Dermis microvascular lymphatic vessel endothelial cell (primary cell): Measurements from ENCODE around the gene VCAM1. TPM values are rescaled to one million over a fixed set of nuclear protein-coding genes. Genes with fewer than 3 reads are reported as not detected.
"Not testable (repeated sequence)": the region's sequence is repeated elsewhere in the genome, so short reads cannot be mapped to it uniquely, and the experiment has no call there.

Source experiments
- DNase-seq, 2 donors: peaks; one replicate each; pipeline versions ENCODE4 v3.0.0 to v3.0.0-alpha.2; 2010; ENCODE audit warnings: low read depth in 2 of 2
- total RNA-seq: library from RNA; depleted of rRNA; stranded (reverse); fragments of >200 nt; gene quantifications from 2 replicates; pipeline ENCODE4 v1.2.1, GENCODE V29; 2014

Gene VCAM1, protein sequence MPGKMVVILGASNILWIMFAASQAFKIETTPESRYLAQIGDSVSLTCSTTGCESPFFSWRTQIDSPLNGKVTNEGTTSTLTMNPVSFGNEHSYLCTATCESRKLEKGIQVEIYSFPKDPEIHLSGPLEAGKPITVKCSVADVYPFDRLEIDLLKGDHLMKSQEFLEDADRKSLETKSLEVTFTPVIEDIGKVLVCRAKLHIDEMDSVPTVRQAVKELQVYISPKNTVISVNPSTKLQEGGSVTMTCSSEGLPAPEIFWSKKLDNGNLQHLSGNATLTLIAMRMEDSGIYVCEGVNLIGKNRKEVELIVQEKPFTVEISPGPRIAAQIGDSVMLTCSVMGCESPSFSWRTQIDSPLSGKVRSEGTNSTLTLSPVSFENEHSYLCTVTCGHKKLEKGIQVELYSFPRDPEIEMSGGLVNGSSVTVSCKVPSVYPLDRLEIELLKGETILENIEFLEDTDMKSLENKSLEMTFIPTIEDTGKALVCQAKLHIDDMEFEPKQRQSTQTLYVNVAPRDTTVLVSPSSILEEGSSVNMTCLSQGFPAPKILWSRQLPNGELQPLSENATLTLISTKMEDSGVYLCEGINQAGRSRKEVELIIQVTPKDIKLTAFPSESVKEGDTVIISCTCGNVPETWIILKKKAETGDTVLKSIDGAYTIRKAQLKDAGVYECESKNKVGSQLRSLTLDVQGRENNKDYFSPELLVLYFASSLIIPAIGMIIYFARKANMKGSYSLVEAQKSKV
- 0.90 and 2.9 TPM in 2 replicates for total RNA-seq

DNA sequence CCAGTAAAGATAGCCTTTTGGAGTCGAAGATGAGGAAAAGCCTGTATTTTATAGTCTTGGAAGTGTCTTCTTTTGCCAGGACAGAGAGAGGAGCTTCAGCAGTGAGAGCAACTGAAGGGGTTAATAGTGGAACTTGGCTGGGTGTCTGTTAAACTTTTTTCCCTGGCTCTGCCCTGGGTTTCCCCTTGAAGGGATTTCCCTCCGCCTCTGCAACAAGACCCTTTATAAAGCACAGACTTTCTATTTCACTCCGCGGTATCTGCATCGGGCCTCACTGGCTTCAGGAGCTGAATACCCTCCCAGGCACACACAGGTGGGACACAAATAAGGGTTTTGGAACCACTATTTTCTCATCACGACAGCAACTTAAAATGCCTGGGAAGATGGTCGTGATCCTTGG is at the start of gene VCAM1:
Gene VCAM1 (plus strand): TSS at position 253 of the 400 bp plus-strand sequence. CDS start 119 bp downstream, at position 372.
- peak in 1 of 2 donors; percentile 32 for DNase-seq

DNA sequence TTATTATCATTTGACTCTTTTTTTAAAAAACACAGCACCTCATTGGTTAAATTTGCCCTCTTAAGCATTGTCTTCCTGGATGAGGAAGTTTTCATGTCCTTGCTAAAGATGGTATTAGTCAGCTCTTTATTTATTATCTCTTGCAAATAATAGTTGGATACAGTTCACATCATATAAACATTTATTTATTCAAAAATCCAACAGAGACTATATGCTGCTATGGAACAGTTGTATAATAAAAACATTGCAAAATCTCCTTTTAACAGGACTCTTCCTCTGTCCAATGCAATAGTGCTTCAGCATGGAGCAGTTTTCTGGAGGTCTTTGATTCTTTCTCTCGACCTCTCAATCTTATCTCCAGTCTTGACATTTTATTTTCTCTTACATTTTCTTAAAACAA is 49.5 kb upstream of the VCAM1 start:
- no peak for DNase-seq

DNA sequence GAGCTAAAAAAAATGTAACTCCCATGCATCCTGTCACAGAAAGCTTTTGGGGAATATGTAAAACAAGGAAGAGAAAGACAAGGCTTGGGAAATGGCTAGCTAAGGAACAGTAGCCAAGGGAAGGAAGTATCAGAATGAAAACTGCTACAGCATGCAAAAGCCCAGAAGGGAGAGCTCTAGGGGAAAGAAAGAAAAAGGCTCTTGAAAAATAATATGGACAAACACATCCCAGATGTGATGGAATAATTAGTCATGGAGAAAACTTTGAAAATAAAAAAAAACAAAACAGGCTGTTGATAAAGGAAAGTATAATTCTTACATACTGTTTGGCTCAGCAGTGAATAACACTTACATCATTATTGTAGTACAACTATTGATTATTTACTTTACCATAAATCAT is 47.9 kb upstream of the VCAM1 start:
- peak in 1 of 2 donors; percentile 15 for DNase-seq

DNA sequence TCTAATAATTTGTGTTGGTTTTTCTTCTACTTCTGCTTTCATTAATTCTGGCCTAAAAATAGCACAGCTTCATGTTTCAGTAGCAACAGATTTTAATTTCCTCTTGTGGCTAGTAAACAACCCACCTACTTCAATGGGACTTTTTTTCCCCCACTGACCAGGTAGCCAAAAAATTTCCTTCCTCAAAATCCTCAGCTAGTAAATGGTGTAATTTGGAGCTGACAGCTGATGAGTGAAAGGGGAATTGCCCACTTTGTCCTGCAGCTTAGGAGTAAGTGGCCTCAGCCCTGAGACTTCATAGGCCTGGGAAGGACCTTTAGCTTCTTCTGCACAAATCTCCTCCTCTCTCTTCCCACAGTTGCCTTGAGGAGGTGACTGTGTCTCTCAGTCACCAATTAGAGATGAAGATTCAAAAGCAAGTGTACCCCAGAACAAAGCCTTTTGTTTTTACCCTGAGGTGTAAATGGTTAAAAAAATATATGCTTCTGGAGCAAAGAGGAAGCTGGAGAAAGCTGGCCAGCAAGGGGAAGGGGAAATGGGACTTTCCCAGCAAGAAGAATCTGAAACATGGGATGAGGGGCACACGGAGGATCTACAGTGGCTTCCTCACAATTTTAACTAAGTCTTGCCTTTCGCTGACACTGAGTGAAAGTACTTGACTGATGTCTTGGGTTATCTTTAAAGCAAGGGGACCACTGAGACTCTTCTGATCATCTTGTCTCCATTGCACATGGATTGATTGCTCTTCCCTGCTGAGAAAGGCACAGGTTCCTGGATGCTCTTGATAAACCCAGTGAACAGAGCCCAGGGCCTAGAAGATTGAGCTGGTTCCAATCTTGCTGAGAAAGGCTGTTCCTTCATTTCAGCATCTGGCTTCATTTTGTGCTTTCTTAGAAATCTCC is 35.8 kb upstream of the VCAM1 start:
- DNase-seq = peak in 1 of 2 donors; percentile 21

DNA sequence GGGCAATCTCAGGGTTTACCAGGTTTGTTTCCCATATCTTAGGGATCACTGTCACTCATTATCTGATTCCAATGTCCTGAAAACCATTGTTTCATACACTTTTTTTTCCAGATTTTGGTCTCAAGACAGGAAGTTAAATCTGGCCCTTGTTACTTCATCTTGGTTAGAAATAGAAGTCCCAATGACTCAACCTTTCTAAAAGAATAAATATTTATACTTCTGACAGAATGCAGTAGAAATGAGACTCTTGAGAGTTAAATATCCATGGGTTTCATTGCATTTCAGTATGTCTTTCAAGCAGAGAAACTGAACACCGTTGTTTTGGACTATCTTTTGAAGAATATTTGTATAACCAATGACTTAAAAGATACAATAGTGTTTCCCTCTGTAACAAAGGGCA is 19.8 kb upstream of the VCAM1 start:
- peak in 1 of 2 donors; percentile 43 for DNase-seq

DNA sequence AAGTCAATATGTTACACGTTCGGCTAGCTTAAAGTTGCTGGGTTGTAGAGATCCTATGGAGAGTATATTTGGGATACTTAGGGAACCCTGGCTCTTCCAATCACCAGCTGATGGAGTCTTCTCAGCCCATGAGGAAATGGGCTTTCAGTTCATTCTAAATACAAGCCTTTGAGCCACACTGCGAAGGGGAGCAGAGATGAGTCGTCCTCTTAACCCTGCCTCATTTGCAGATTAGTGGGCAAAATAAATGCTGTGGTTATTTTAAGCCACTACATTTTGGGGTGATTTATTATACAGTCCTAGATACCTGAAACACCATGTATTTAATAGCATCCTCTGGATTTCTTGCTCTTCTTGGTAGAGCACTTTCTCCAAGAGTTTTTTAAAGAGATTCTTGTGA is 19.0 kb upstream of the VCAM1 start:
- DNase-seq = no peak

DNA sequence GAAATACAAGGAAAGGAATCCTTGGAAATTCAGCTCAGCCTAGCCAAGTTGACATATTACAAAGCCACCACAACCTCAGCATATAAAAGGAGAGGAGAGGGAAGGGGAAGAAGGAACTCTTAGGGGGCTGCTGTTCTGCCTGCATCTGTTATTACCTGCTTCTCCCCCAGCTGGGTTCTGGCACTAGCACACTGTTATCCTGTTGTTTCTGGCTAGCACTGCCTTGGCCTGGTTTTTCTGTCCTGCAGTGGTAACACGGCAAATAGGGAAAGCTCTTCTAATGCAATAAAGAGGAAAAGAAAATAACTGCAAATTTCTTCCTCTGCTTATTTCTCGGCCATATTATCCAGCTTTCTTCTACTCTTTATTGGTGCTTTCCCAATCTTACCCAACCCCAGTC is 16.5 kb upstream of the VCAM1 start:
- DNase-seq = peak in 1 of 2 donors; percentile 53

DNA sequence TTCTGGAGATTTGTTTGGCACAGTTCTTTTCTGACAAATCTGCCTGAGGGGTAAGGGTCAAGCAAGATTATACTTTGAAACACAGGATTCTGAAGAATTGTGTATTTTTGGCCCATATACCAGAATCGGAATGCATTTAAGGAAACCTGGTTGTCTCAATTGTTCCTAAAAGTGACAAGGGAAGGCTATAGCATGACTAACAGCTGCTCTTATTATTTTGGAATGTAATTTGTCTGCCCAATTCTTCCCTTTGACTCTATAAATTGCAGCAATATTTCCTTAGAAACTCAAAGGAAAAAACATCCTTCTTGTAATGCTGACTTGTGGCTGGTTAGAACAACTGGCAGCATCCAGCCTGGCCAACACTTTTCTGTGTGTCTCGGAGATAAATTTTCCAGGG is 15.8 kb upstream of the VCAM1 start:
- DNase-seq = peak in 1 of 2 donors; percentile 54

DNA sequence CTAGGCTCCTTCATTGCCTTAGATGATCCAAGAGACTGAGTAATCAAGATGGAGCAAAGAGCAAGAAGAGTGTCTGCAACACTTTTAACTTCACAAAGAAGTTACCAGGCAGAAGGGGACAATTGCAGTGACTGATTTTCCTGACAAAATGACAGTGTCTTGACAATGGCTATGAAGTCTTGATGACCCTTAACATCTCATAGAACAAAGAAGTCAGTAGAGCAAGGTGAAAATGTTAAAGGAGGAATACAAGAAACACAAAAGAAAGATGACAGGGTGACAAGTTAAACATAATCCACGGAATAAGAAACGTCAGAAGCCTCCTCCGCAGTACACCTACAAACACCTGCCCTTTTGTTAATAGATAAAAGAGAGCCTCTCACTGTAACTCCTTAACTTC is 15.1 kb upstream of the VCAM1 start:
- DNase-seq = no peak

DNA sequence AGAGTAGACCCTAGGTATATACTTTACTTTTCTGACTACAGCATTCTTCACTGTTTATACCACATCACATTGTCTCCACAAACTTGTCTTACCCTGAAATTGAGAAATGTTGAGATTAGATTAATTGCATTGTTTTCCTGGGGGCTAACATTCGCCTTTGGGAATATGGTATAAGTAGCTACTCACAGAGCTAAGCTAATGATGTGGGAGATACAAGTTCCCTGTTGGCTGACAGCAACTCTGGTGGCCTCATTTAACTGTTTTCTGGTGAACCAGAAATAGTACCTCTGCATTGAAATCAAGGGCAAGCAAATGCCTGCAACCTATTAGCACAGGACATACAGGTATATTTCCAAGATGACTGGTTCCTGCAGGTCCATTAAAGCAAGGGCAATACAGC is 13.2 kb upstream of the VCAM1 start:
- no peak for DNase-seq

DNA sequence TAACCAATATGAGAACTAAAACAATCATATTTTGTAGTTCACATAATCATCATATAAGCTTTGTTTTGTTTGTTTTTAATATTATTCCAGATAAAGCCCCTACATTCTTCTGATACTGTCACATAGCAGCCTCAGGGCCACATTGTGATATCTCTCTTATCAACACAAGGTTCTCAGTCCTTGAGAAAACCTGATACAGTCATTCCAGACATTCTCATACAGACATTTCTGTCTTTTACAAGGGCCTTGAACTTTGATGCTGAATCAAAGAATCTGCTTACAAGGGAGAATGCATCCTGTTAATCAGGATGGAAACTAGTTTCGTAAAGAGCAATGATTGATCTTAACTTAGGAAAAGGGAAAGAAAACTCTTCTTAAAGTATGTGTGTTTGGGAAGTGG is 12.7 kb upstream of the VCAM1 start:
- no peak for DNase-seq

DNA sequence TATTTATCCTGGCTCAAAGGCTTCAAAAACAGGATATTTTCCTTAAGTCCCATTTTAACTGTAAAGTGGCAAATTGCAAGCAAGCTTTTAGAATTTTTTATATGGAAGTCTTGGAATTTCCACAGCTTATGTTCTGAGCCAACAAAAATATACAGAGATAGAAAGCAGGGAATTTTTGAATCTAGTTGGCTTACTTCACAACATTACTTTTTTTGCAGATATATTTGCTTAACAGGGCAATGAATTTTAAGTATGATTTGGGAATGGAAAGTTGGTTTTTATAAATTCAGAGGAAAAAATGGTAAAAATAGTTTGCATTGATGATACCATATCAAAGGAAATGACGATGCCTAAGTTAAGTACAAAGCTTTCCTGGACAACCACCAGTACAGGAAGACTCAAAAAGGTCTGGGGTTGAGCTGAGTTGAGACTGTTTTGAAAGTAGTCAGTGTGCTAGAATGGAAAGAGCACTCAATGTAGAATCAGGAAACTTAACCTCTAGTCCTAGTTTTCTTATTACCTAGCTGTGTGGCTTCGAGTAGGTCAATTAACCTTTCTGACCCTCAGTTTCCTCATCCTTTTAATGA is 11.0 kb upstream of the VCAM1 start:
- DNase-seq = peak; percentile 24 to 84

DNA sequence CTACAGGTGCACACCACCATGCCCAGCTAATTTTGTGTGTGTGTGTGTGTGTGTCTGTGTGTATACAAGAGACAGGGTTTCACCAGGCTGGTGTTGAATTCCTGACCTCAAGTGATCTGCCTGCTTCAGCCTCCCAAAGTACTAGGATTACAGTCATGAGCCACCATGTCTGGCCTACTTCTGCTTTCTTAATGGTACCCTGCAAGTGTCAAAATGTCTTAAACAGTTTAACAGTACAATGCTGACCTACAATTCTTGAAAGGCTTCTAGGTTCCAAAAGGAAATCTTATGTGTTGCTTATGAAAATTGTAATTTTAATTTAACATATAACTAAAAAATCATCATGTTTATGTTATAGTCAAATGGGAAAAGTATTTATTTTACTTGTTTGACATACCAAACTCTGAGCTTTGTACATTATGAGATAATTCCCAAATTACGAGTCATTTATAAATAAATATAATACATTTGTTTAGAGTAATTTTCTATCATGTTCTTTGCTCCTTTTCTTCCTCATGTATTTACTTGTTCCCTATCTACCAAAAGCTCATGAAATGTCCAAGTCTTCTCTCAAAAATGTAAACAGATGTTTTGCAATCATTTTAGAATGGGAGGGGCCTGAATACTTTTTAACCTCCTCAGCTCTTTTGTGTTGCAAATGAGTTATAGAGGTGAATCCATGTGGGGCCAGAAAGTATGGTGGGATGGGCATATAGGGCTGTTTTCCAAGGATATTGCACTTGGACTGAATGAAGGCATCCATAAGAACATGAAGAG is 8.4 kb upstream of the VCAM1 start:
- DNase-seq = no peak

DNA sequence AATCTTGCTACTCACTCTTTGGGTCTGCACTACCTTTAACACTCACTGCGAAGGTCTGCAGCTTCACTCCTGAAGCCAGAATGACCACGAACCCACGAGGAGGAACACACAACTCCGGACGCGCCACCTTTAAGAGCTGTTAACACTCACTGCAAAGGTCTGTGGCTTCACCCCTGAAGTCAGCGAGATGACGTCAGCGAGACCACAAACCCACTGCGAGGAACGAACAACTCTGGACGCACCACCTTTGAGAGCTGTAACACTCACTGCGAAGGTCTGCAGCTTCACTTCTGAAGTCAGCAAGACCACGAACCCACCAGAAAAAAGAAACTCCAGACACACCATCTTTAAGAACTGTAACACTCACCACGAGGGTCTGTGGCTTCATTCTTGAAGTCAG is 6.5 kb upstream of the VCAM1 start:
- DNase-seq = not testable (repeated sequence)

DNA sequence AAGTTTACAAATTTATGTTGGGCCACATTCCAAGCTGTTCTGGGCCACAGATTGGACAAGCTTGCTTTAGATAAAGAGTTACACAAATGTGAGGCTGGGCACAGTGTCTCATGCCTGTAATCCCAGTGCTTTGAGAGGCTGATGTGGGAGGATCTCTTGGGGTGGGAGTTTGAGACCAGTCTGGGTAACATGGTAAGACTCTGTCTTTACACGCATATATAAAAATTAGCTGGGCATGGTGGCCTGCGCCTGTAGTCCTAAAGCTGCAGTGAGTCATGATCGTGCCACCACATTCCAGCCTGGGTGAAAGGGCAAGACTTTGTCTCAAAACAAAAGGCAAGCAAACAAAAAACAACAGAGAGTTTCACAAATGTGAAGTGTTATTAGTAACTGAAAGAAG is 5.9 kb upstream of the VCAM1 start:
- DNase-seq = peak in 1 of 2 donors; percentile 67

DNA sequence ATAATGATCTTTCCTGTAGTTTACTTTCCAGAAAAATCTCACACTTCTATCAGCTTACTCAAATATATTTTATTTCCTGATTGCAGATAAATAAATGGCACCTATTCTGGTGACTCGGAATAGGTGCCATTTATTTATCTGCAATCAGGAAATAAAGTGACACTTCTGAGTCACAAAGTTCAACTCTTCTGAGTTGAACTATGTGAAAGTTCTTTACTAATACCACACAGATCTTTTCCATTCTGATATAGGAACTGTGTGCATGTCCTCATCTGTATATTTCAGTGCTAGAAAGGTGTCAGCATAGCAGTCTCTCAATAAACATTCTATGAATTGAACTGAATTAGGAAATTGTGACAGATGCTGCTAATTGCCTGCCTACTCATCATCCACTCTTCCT is 4.9 kb upstream of the VCAM1 start:
- DNase-seq = no peak

DNA sequence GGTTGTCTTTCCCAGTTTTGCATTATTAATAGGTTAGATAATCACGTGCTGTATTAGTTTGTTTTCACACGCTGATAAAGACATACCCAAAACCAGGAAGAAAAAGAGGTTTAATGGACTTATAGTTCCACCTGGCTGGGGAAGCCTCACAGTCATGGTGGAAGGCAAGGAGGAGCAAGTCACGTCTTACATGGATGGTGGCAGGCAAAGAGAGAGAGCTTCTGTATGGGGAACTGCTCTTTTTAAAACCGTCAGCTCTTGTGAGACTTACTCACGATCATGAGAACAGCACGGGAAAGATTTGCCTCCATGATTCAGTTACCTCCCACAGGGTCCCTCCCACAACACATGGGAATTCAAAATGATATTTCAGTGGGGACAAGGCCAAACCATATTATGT is 2.3 kb upstream of the VCAM1 start:
- DNase-seq = no peak

DNA sequence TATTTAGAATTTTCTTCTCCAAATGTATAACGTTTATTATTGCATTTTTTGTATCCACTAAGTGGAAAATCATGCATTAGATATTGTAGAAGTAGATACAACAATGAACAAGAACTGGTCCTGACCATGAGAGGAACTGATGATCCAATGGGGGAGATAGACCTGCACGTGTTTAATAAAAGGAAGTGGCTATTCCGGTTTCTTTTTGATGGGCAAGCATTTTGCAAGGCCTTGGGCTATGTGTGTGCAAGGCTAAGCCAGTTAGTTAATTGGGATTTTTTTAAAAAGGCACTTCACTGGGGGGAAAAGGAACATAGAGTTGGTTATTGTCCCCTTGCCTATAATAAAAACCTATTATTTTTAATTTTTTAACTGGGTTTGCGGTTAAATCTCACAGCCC is 961 bp upstream of the VCAM1 start:
- no peak for DNase-seq

DNA sequence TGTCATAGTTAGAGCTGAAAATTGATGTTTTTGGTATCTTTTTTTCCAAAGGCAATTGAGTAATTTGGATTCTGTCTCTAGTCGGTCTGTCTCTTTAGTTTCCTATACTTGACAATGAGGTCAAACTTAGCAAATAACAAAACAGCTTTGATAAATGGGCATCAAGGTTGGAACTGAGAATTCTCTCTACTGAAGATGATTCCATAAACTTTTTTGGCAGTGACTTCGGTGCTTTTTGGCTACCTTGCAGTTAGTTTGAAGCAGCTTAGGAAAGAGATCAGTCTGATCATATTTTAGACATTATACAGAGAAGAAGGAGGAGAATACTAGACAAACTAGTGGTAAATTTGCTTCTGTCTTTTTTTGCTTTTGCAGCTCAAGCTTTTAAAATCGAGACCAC is 559 bp downstream of the VCAM1 start:
- no peak for DNase-seq

DNA sequence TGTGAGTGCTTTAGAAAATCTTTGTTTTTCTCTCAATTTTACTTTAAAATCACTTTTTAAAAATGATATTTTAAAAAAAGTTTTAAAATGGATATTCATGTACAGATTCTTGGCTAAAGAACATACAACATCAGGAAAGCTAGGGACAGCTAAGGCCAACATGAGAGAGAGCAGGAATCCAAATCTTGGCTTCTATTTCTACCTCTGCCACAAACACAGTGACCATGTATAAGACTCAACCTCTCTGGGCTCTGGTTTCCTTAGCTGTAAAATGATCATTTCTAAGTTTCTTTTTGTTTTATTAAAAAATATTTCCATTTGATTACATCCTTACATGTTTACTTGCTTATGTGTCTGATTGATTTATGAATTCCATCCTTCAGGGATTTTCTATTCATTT is 1.2 kb downstream of the VCAM1 start:
- no peak for DNase-seq
